Adipocyte (in vitro differentiated cells): ENCODE data around the gene GIT2.
A peak's percentile ranks its signal among the peaks of the same experiment; 100 is the strongest.
"Not testable (repeated sequence)": the region's sequence is repeated elsewhere in the genome, so short reads cannot be mapped to it uniquely, and the experiment has no call there.

ENCODE experiments used
- DNase-seq: peaks from one replicate; pipeline ENCODE4 v3.0.0-alpha.2; 2015; ENCODE audit warnings: low read depth
- H3K27me3 ChIP-seq: replicated peaks from 2 replicates; pipeline ENCODE4 v1.7.0; 2013; ENCODE audit warnings: mild to moderate bottlenecking, low read length, moderate library complexity; ENCODE audit not compliant: control insufficient read depth, insufficient read depth
- H3K36me3 ChIP-seq: 2 replicates; pipeline ENCODE4 v1.7.0; 2013; ENCODE audit warnings: low read length, mild to moderate bottlenecking, moderate library complexity; ENCODE audit not compliant: control insufficient read depth, insufficient read depth, severe bottlenecking
- H3K4me1 ChIP-seq: 2 replicates; pipeline ENCODE4 v1.7.0; 2013; ENCODE audit warnings: mild to moderate bottlenecking, low read length, moderate library complexity; ENCODE audit not compliant: control insufficient read depth, insufficient read depth
- H3K4me3 ChIP-seq: 2 replicates; pipeline ENCODE4 v1.7.0; 2013; ENCODE audit warnings: mild to moderate bottlenecking, low read length, moderate library complexity
- H3K9ac ChIP-seq: 2 replicates; pipeline ENCODE4 v1.7.0; 2013; ENCODE audit warnings: mild to moderate bottlenecking, low read length, moderate library complexity
- H3K9me3 ChIP-seq: 2 replicates; pipeline ENCODE4 v1.7.0; 2013; ENCODE audit warnings: mild to moderate bottlenecking, low read length, moderate library complexity; ENCODE audit not compliant: control insufficient read depth

GIT2 gene

DNA sequence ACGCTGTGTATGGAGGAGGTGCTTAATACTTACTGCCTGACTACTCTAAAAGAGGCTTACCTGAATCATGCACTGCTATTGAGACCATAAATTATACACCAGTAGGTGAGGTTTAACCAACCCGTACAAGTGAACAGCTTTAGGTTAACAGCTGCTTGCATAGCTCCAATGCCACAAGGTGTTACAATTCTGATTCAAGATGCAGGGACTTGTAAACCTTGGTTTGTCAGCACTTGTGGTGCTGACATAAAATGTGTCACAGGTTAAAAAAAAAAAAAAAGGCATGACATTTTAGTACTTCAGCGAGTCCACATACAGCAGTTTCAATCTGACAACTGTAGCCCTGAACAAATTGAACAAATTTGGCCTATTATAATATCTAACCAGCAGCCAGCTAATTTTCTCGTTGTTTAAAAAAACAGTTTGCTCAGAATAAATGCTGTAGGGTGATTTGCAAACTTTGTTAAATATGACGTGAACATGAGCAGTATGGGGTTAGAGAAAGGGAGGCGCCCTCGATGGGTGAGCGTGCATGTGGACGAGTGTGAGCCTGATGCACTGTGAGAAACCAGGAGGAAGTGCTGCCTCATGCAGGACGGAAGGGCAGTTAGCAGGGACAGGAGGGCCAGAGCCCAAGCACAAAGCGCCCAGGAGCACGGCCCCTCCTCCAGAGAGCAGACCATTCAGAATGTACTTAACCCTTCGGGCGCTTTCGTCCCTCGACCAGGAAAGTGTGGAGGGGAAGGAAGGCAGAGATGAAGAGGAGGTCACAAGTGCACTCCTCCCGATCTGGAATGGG lies 51.4 kb downstream of the GIT2 start:
- peaks cover 34% of the 10 kb centered on the region for H3K4me1 ChIP-seq

DNA sequence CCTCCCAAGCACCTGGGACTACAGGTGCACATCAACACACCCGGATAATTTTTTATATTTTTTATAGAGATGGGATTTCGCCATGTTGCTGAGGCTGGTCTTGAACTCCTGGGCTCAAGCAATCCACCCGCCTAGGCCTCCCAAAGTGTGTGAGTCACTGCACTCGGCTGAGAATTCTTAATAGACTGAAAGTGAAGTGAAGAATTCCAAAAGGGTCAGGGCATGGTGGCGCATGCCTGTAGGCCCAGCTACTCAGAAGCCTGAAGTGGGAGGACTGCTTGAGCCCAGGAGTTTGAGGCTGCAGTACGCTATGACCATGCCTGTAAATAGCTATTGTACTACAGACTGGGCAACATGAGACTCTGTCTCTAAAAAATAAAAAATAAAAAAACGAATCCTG lies 52.4 kb downstream of the GIT2 start:
- Histone ChIP-seq H3K9me3 (no peaks in the 10 kb centered on the region), H3K4me1 (peaks cover 25% of the 10 kb centered on the region), H3K9ac (no peak overlapping the region), H3K4me3 (no peak overlapping the region), H3K36me3 (peaks cover 30% of the 10 kb centered on the region), H3K27me3 (no peaks in the 10 kb centered on the region)
- no peak for DNase-seq

More for the DNA sequence above, 51.4 kb downstream of the GIT2 start:
- DNase-seq, result peak; percentile 24
- H3K9me3 ChIP-seq, result no peaks in the 10 kb centered on the region
- H3K4me3 ChIP-seq, result no peak overlapping the region
- no peaks in the 10 kb centered on the region for H3K27me3 ChIP-seq
- H3K36me3 ChIP-seq, result peaks cover 25% of the 10 kb centered on the region
- no peak overlapping the region for H3K9ac ChIP-seq

DNA sequence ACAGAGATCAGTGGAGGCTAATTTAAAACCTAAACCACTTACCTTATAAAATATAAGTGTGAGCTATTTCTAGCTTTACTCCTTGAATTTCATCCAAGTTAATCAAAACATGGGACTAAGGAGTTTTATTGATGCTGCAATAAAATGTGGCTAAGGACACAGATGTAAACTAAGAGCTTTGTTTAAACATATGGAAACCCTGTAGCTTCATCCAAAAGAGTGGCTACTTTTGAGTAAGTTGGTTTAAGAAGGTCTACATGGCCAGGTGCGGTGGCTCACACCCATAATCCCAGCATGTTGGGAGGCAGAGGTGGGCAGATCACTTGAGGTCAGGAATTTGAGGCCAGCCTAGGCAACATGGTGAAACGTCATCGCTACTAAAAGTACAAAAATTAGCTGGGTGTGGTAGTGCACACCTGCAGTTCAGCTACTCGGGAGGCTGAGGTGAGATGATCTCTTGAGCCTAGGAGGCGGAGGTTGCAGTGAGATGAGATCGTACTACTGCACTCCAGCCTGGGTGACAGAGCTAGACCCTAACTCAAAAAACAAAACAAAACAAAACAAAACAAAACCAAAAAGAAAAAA lies 55.7 kb downstream of the GIT2 start:
- Histone ChIP-seq H3K27me3 (no peaks in the 10 kb centered on the region), H3K36me3 (peaks cover 52% of the 10 kb centered on the region), H3K4me1 (no peaks in the 10 kb centered on the region), H3K4me3 (no peak overlapping the region), H3K9ac (no peak overlapping the region), H3K9me3 (no peaks in the 10 kb centered on the region)
- DNase-seq, result no peak

DNA sequence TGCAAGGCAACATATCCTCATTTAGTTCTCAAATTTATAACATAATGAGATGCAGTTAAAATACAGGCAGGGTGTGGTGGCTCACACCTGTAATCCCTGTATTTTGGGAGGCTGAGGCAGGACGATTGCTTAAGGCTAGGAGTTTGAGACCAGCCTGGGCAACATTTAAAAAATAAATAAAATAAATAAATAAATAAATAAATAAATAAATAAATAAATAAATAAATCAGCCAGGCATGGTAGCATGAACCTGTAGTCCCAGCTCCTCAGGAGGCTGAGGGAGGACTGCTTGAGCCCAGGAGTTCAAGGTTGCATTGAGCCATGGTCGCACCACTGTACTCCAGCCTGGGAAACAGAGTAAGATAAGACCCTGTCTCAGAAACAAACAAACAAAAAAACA lies 56.7 kb downstream of the GIT2 start:
- H3K4me1 ChIP-seq, result no peaks in the 10 kb centered on the region
- H3K9me3 ChIP-seq, result no peaks in the 10 kb centered on the region
- no peaks in the 10 kb centered on the region for H3K27me3 ChIP-seq
- H3K9ac ChIP-seq, result no peak overlapping the region
- peaks cover 58% of the 10 kb centered on the region for H3K36me3 ChIP-seq
- no peak for DNase-seq
- no peak overlapping the region for H3K4me3 ChIP-seq

DNA sequence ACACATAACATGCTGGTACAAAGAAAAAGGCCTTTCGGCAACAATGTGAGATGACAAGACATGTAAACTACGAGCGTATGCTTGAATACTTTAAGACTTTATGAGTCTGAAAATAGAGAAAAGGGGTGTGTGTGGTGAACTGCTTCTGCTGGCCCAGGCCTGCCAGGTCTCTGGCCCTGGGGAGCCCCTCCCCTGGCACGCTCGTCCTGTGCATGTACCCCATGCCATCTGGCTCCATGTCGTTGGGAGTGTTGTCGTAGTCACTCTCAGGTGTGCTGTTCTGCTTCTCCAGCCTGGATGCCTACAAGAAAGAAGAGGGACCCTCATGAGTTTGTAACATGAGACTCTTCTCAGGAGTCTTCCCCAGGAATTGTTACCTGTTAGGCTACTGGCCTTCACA lies 57.2 kb downstream of the GIT2 start:
- Histone ChIP-seq H3K9ac (no peak overlapping the region), H3K9me3 (no peaks in the 10 kb centered on the region), H3K4me1 (no peaks in the 10 kb centered on the region), H3K4me3 (no peak overlapping the region), H3K36me3 (peaks cover 63% of the 10 kb centered on the region), H3K27me3 (no peaks in the 10 kb centered on the region)
- DNase-seq, result no peak

DNA sequence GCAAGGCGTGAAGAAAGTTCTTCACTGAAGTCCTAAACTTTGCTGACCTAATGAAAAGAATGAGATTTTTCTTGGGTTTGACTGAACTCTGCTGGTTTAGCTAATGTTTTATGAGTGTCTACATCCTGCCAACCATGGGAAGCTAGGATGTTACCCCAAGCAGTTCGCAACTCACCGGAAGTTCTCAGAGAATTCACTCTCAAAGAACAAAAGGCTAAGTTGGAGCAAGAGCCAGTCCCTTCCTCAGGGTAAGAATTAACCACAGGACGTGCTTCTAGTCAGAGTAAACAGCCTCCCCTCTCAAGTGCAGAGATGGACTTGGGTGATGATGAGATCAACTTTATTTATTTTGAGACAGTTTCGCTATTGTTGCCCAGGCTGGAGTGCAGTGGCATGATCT lies 58.8 kb downstream of the GIT2 start:
- peaks cover 71% of the 10 kb centered on the region for H3K36me3 ChIP-seq
- no peak overlapping the region for H3K4me3 ChIP-seq
- no peaks in the 10 kb centered on the region for H3K9me3 ChIP-seq
- H3K9ac ChIP-seq, result no peak overlapping the region
- no peaks in the 10 kb centered on the region for H3K4me1 ChIP-seq
- H3K27me3 ChIP-seq, result no peaks in the 10 kb centered on the region
- no peak for DNase-seq

DNA sequence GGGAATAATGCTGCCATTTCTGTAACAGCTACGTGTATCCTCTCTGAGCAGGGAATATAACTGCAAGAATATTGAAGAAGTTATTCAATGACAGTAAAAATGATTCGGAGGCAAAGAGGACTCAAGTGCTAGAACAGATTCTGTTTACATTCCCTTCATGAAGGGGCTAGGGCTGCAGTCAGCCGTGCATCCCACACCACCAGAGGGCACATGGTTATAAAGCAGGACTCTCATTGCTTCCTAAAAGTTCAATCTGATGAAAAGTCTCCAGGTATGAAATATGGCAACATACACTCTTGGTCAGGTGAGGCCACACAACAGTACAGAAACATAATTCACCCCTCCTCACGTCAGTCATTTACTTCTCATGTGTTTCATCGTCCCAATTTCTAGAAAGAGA lies 62.1 kb downstream of the GIT2 start:
- H3K36me3 ChIP-seq, result peaks cover 83% of the 10 kb centered on the region
- no peaks in the 10 kb centered on the region for H3K27me3 ChIP-seq
- peaks cover 9% of the 10 kb centered on the region for H3K4me1 ChIP-seq
- no peaks in the 10 kb centered on the region for H3K9me3 ChIP-seq
- no peak overlapping the region for H3K4me3 ChIP-seq
- peak; percentile 28 for DNase-seq
- H3K9ac ChIP-seq, result no peak overlapping the region

DNA sequence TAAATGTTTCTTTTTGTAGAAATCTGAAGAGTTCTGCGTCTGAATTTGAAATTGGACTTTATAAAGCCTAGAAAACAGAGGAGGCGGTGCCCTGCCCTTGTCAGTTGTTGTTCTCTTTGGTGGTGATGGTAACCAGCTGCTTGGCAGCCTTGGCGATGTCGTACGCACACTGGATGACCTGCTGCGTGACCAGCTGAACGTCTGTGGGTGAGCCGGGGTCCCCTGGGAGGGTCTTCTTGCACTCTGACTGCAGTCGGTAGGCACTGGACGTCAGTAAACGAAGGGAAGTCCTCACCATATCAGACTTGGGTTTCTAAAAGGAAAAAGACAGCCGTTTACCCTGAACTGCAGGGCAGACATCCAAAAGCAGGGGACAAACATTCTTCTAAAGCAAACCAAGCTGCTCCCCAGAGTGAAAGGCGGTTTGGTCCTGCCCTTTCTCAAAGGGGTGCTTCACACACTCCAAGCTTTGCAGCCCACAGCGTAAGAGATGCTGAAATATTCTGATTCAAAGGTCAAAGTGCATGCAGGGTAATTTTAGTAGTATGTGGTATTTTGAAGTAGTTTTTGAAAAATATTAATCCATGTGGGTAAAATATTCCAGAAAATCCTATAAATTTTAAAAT lies 63.2 kb downstream of the GIT2 start:
- H3K27me3 ChIP-seq, result no peaks in the 10 kb centered on the region
- peaks cover 9% of the 10 kb centered on the region for H3K4me1 ChIP-seq
- H3K4me3 ChIP-seq, result no peak overlapping the region
- peaks cover 73% of the 10 kb centered on the region for H3K36me3 ChIP-seq
- DNase-seq, result no peak
- H3K9me3 ChIP-seq, result no peaks in the 10 kb centered on the region
- H3K9ac ChIP-seq, result no peak overlapping the region

DNA sequence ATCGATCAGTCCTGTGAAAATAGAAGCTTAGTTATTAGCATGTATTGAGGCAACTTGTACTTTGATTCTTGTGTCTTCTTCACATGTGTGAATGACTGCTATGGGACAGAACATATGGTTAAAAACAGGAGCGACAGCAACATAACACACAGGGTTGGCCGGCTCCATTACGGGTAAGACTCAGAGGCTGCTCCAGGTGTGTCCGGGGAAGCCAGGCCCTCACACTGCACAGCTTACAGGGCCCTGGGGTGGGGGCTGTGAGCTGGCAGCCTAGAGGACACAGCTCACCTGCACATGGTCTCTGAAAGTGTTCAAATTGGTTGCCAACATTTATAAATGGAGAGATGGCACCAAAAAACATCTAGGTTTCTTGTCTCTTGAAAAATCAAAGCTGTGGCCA lies 65.0 kb downstream of the GIT2 start:
- Histone ChIP-seq H3K36me3 (peaks cover 59% of the 10 kb centered on the region), H3K9me3 (no peaks in the 10 kb centered on the region), H3K4me1 (peaks cover 9% of the 10 kb centered on the region), H3K9ac (no peak overlapping the region), H3K27me3 (no peaks in the 10 kb centered on the region), H3K4me3 (no peak overlapping the region)
- no peak for DNase-seq

DNA sequence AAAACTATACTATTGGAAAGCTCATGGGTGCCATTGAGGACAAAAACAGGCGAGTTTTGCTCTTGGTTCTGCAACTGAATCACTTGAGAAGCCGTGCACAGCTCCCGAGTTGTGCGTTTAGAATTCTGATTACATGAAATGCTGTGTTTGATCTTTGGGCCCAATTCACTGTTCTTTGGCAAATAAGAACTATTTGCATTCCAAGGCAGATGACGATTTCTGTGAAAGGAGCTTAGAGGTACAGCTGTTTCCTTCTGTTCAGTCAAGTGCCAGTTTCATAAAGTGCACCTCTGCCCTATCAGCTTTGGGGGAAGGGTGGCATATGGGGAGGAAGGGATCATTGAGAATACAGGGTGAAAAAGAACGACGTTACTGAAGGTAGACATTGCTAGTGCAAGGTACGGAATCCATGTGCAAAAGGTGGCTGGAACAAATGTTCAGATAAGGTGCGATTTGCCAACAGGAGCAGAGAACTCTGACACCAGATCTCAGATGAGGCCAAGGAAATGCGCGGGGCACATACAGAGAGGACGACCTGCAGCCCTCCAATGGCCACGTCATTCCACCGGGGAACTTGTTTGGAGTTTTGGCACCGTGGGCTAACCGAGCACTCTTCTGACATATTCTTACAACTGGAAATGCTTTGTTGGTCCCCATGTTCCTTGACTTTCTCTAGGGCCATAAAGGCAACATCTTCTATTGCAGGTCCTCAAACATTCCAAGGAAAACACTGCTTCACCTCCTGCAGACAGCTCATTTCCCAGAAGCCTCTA lies 66.0 kb downstream of the GIT2 start:
- DNase-seq, result no peak
- no peak overlapping the region for H3K4me3 ChIP-seq
- no peaks in the 10 kb centered on the region for H3K27me3 ChIP-seq
- no peaks in the 10 kb centered on the region for H3K9me3 ChIP-seq
- no peak overlapping the region for H3K9ac ChIP-seq
- H3K4me1 ChIP-seq, result peaks cover 9% of the 10 kb centered on the region
- peaks cover 52% of the 10 kb centered on the region for H3K36me3 ChIP-seq

DNA sequence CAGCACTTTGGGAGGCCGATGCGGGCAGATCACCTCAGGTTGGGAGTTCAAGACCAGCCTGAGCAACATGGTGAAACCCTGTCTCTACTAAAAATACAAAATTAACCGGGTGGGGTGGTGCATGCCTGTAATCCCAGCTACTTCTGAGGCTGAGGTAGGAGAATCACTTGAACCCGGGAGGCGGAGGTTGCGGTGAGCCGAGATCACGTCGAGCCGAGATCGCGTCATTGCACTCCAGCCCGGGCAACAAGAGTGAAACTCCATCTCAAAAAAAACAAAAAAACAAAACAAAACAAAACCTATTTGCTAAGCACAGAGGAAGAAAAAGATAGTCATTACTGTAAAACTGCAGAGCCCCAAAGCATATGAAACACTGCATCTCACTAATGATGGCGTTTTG lies 66.8 kb downstream of the GIT2 start:
- not testable (repeated sequence) for DNase-seq, H3K9ac ChIP-seq, H3K4me3 ChIP-seq, H3K4me1 ChIP-seq, H3K9me3 ChIP-seq, H3K27me3 ChIP-seq
- peaks cover 49% of the 10 kb centered on the region for H3K36me3 ChIP-seq
